Gastroesophageal sphincter (tissue), 3 donors: ENCODE results near the gene PCSK7.

Source experiments
- EP300 ChIP-seq: sonication (generic); formaldehyde crosslinking; IDR thresholded peaks from one replicate; pipeline ENCODE4 v1.6.1; 2017; ENCODE audit warnings: antibody characterized with exemption, mild to moderate bottlenecking
- POLR2A ChIP-seq, 2 donors: fragments of 450-650 bp; IDR thresholded peaks; one replicate each; pipeline ENCODE4 v1.6.1; 2017; ENCODE audit warnings: antibody characterized with exemption in 2 of 2, mild to moderate bottlenecking in 2 of 2, moderate library complexity in 1 of 2
- POLR2AphosphoS5 ChIP-seq: sonication (generic); formaldehyde crosslinking; IDR thresholded peaks from one replicate; pipeline ENCODE4 v1.6.1; 2017; ENCODE audit warnings: antibody characterized with exemption
- TF ChIP-seq, protein P1 (sequence below), 4 experiments: fragments of 200-600 bp in 2 of 4; fragments of 450-650 bp in 2 of 4; sonication (generic) in 1 of 4; IDR thresholded peaks; one replicate each; pipeline ENCODE4 v1.5.1; 2017 to 2019; ENCODE audit warnings: antibody characterized with exemption in 4 of 4, mild to moderate bottlenecking in 2 of 4, moderate library complexity in 2 of 4

DNA sequence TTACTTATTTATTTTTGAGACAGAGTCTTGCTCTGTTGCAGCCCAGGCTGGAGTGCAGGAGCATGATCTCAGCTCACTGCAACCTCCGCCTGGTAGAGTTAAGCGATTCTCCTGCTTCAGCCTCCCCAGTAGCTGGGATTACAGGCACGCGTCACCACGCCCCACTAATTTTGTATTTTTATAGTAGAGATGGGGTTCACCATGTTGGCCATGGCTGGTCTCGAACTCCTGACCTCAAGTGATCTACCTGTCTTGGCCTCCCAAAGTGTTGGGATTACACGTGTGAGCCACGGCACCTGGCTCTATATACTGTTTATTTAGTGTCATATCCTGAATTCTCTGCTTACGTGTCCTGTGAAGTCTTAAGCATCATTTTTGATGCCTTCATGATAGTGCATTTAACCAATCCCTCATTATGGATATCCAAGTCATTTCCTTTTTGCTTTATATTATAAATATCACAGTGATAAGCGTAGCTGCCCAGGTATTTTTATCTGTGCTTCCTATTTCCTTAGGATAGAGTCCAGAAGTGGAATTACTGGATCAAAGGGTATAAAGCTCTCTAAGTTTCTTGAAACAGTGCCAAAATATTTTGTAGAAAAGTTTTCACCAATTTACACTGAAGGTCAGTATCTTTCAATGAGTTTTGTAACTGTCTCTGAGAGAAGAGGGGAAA is 54.2 kb downstream of the PCSK7 start:
- TF ChIP-seq, protein P1, sequence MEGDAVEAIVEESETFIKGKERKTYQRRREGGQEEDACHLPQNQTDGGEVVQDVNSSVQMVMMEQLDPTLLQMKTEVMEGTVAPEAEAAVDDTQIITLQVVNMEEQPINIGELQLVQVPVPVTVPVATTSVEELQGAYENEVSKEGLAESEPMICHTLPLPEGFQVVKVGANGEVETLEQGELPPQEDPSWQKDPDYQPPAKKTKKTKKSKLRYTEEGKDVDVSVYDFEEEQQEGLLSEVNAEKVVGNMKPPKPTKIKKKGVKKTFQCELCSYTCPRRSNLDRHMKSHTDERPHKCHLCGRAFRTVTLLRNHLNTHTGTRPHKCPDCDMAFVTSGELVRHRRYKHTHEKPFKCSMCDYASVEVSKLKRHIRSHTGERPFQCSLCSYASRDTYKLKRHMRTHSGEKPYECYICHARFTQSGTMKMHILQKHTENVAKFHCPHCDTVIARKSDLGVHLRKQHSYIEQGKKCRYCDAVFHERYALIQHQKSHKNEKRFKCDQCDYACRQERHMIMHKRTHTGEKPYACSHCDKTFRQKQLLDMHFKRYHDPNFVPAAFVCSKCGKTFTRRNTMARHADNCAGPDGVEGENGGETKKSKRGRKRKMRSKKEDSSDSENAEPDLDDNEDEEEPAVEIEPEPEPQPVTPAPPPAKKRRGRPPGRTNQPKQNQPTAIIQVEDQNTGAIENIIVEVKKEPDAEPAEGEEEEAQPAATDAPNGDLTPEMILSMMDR (IDR thresholded peaks at IDR 0.05): no peak
- no peak for TF ChIP-seq POLR2AphosphoS5
- no peak for TF ChIP-seq POLR2A (IDR thresholded peaks at IDR 0.05)
- no peak for TF ChIP-seq EP300
